AG09319 (cell line): ENCODE data around the gene SHISA9.

Experiments used
- DNase-seq: peaks from one replicate; pipeline ENCODE4 v3.0.0-alpha.2; 2010; ENCODE audit warnings: low read depth; ENCODE audit errors: extremely low read depth
- CTCF ChIP-seq: IDR thresholded peaks from 2 replicates; pipeline ENCODE4 v1.5.1; 2011; ENCODE audit warnings: low read depth, mild to moderate bottlenecking, inconsistent platforms, low read length, moderate library complexity

The SHISA9 gene

GRCh38 chr16:13262270-13263090 is 361.1 kb downstream of the SHISA9 start:
- TF ChIP-seq CTCF, result no peak
- no peak for DNase-seq

- no peak for TF ChIP-seq CTCF
- DNase-seq, result no peak
Measured at GRCh38 chr16:13264749-13265552, 363.6 kb downstream of the SHISA9 start.

GRCh38 chr16:13269359-13269758 is 368.0 kb downstream of the SHISA9 start:
- no peak for TF ChIP-seq CTCF
- no peak for DNase-seq

GRCh38 chr16:13269905-13270528 is 368.6 kb downstream of the SHISA9 start:
- no peak for TF ChIP-seq CTCF
- no peak for DNase-seq

GRCh38 chr16:13270602-13271001 is 369.2 kb downstream of the SHISA9 start:
- no peak for TF ChIP-seq CTCF

GRCh38 chr16:13289515-13289914 is 388.1 kb downstream of the SHISA9 start:
- no peak for TF ChIP-seq CTCF

More at GRCh38 chr16:13270602-13271001, 369.2 kb downstream of the SHISA9 start:
- DNase-seq, result no peak

More at GRCh38 chr16:13289515-13289914, 388.1 kb downstream of the SHISA9 start:
- DNase-seq, result no peak
